ENCODE measurements around the gene MAPK14. TPM values are rescaled to one million over a fixed set of nuclear protein-coding genes. Genes with fewer than 3 reads are reported as not detected.
A peak's percentile ranks its signal among the peaks of the same experiment; 100 is the strongest.

MAPK14 gene
- total RNA-seq, 2 donors from 2014 or later, result 43.7 to 48.1 TPM

- no peaks in the 10 kb centered on the region for H3K27me3 Mint-ChIP-seq
- H3K9me3 ChIP-seq (ENCODE audit: control insufficient read depth, low read length, poor library complexity, severe bottlenecking), result no peaks in the 10 kb centered on the region
- DNase-seq (no peak), ATAC-seq (no peak)
- H3K27ac Mint-ChIP-seq, result peak overlapping the region; percentile 60
- H3K36me3 Mint-ChIP-seq (ENCODE audit: low read depth), result peaks cover 3% of the 10 kb centered on the region
- H3K4me3 Mint-ChIP-seq, result no peak overlapping the region
- peaks cover 20% of the 10 kb centered on the region for H3K4me1 Mint-ChIP-seq
These were observed 77.2 kb downstream of the MAPK14 start for GRCh38 chr6:36104836-36105235.

GRCh38 chr6:36109092-36109491 lies 81.5 kb downstream of the MAPK14 start:
- peak overlapping the region; percentile 41 for H3K4me3 Mint-ChIP-seq

GRCh38 chr6:36110050-36110449 lies 82.4 kb downstream of the MAPK14 start:
- Mint-ChIP-seq H3K4me3 (no peak overlapping the region), H3K27me3 (no peaks in the 10 kb centered on the region), H3K27ac (no peak overlapping the region), H3K4me1 (peaks cover 23% of the 10 kb centered on the region), H3K36me3 (ENCODE audit: low read depth) (no peaks in the 10 kb centered on the region)
- DNase-seq (no peak), ATAC-seq (no peak)
- H3K9me3 ChIP-seq (ENCODE audit: control insufficient read depth, low read length, poor library complexity, severe bottlenecking), result no peaks in the 10 kb centered on the region

More at GRCh38 chr6:36109092-36109491, 81.5 kb downstream of the MAPK14 start:
- peak; percentile 92 for ATAC-seq
- no peaks in the 10 kb centered on the region for H3K9me3 ChIP-seq (ENCODE audit: control insufficient read depth, low read length, poor library complexity, severe bottlenecking)
- H3K4me1 Mint-ChIP-seq, result peaks cover 17% of the 10 kb centered on the region
- no peaks in the 10 kb centered on the region for H3K27me3 Mint-ChIP-seq
- no peaks in the 10 kb centered on the region for H3K36me3 Mint-ChIP-seq (ENCODE audit: low read depth)
- peak overlapping the region; percentile 75 for H3K27ac Mint-ChIP-seq
- DNase-seq, result no peak

GRCh38 chr6:36110863-36111262 lies 83.3 kb downstream of the MAPK14 start:
- DNase-seq (no peak), ATAC-seq (no peak)
- no peak overlapping the region for H3K27ac Mint-ChIP-seq
- H3K27me3 Mint-ChIP-seq, result no peaks in the 10 kb centered on the region
- no peaks in the 10 kb centered on the region for H3K36me3 Mint-ChIP-seq (ENCODE audit: low read depth)
- H3K4me1 Mint-ChIP-seq, result peaks cover 26% of the 10 kb centered on the region
- no peak overlapping the region for H3K4me3 Mint-ChIP-seq
- H3K9me3 ChIP-seq (ENCODE audit: control insufficient read depth, low read length, poor library complexity, severe bottlenecking), result no peaks in the 10 kb centered on the region

- Mint-ChIP-seq H3K4me1 (peaks cover 29% of the 10 kb centered on the region), H3K4me3 (no peak overlapping the region), H3K36me3 (ENCODE audit: low read depth) (no peaks in the 10 kb centered on the region), H3K27me3 (no peaks in the 10 kb centered on the region), H3K27ac (peak overlapping the region; percentile 53)
- ATAC-seq (no peak), DNase-seq (no peak)
- no peaks in the 10 kb centered on the region for H3K9me3 ChIP-seq (ENCODE audit: control insufficient read depth, low read length, poor library complexity, severe bottlenecking)
These were observed 83.9 kb downstream of the MAPK14 start for GRCh38 chr6:36111526-36111925.

GRCh38 chr6:36113049-36113448 lies 85.4 kb downstream of the MAPK14 start:
- no peaks in the 10 kb centered on the region for H3K36me3 Mint-ChIP-seq (ENCODE audit: low read depth)
- peaks cover 42% of the 10 kb centered on the region for H3K4me1 Mint-ChIP-seq
- H3K9me3 ChIP-seq (ENCODE audit: control insufficient read depth, low read length, poor library complexity, severe bottlenecking), result no peaks in the 10 kb centered on the region
- no peaks in the 10 kb centered on the region for H3K27me3 Mint-ChIP-seq
- DNase-seq (no peak), ATAC-seq (no peak)
- H3K4me3 Mint-ChIP-seq, result no peak overlapping the region
- H3K27ac Mint-ChIP-seq, result no peak overlapping the region

GRCh38 chr6:36113703-36114102 lies 86.1 kb downstream of the MAPK14 start:
- Mint-ChIP-seq H3K27me3 (no peaks in the 10 kb centered on the region), H3K27ac (peak overlapping the region; percentile 86), H3K36me3 (ENCODE audit: low read depth) (no peaks in the 10 kb centered on the region), H3K4me3 (no peak overlapping the region), H3K4me1 (peaks cover 43% of the 10 kb centered on the region)
- H3K9me3 ChIP-seq (ENCODE audit: control insufficient read depth, low read length, poor library complexity, severe bottlenecking), result no peaks in the 10 kb centered on the region
- ATAC-seq (no peak), DNase-seq (no peak)

GRCh38 chr6:36114798-36115408 lies 87.3 kb downstream of the MAPK14 start:
- Mint-ChIP-seq H3K36me3 (ENCODE audit: low read depth) (no peaks in the 10 kb centered on the region), H3K27ac (peak overlapping the region; percentile 86), H3K27me3 (no peaks in the 10 kb centered on the region), H3K4me1 (peaks cover 48% of the 10 kb centered on the region), H3K4me3 (peak overlapping the region; percentile 75)
- H3K9me3 ChIP-seq (ENCODE audit: control insufficient read depth, low read length, poor library complexity, severe bottlenecking), result no peaks in the 10 kb centered on the region
- DNase-seq, result no peak
- ATAC-seq, result peak; percentile 30

GRCh38 chr6:36115412-36115811 lies 87.8 kb downstream of the MAPK14 start:
- no peaks in the 10 kb centered on the region for H3K36me3 Mint-ChIP-seq (ENCODE audit: low read depth)
- no peaks in the 10 kb centered on the region for H3K9me3 ChIP-seq (ENCODE audit: control insufficient read depth, low read length, poor library complexity, severe bottlenecking)
- peak overlapping the region; percentile 75 for H3K4me3 Mint-ChIP-seq
- no peak for DNase-seq
- H3K27ac Mint-ChIP-seq, result peak overlapping the region; percentile 86
- H3K4me1 Mint-ChIP-seq, result peaks cover 53% of the 10 kb centered on the region
- no peak for ATAC-seq
- no peaks in the 10 kb centered on the region for H3K27me3 Mint-ChIP-seq

GRCh38 chr6:36116066-36116864 lies 88.7 kb downstream of the MAPK14 start:
- Mint-ChIP-seq H3K4me3 (no peak overlapping the region), H3K27me3 (no peaks in the 10 kb centered on the region), H3K4me1 (peaks cover 62% of the 10 kb centered on the region), H3K27ac (peak overlapping the region; percentile 86), H3K36me3 (ENCODE audit: low read depth) (no peaks in the 10 kb centered on the region)
- no peak for DNase-seq
- no peaks in the 10 kb centered on the region for H3K9me3 ChIP-seq (ENCODE audit: control insufficient read depth, low read length, poor library complexity, severe bottlenecking)
- ATAC-seq, result no peak

GRCh38 chr6:36116943-36117342 lies 89.3 kb downstream of the MAPK14 start:
- ATAC-seq, result no peak
- H3K4me1 Mint-ChIP-seq, result peaks cover 63% of the 10 kb centered on the region
- H3K27me3 Mint-ChIP-seq, result no peaks in the 10 kb centered on the region
- no peaks in the 10 kb centered on the region for H3K36me3 Mint-ChIP-seq (ENCODE audit: low read depth)
- no peak overlapping the region for H3K4me3 Mint-ChIP-seq
- H3K9me3 ChIP-seq (ENCODE audit: control insufficient read depth, low read length, poor library complexity, severe bottlenecking), result no peaks in the 10 kb centered on the region
- H3K27ac Mint-ChIP-seq, result peak overlapping the region; percentile 93
- DNase-seq, result no peak

- no peak for DNase-seq
- Mint-ChIP-seq H3K36me3 (ENCODE audit: low read depth) (no peaks in the 10 kb centered on the region), H3K27me3 (no peaks in the 10 kb centered on the region), H3K4me1 (peaks cover 70% of the 10 kb centered on the region), H3K27ac (peak overlapping the region; percentile 93), H3K4me3 (peak overlapping the region; percentile 64)
- no peaks in the 10 kb centered on the region for H3K9me3 ChIP-seq (ENCODE audit: control insufficient read depth, low read length, poor library complexity, severe bottlenecking)
- no peak for ATAC-seq
These were observed 90.3 kb downstream of the MAPK14 start for GRCh38 chr6:36117658-36118549.

- H3K9me3 ChIP-seq (ENCODE audit: control insufficient read depth, low read length, poor library complexity, severe bottlenecking), result no peaks in the 10 kb centered on the region
- no peaks in the 10 kb centered on the region for H3K27me3 Mint-ChIP-seq
- peak in 2 of 3 donors; percentile 37 to 51 for DNase-seq
- peaks cover 77% of the 10 kb centered on the region for H3K4me1 Mint-ChIP-seq
- peak overlapping the region; percentile 64 for H3K4me3 Mint-ChIP-seq
- H3K36me3 Mint-ChIP-seq (ENCODE audit: low read depth), result no peaks in the 10 kb centered on the region
- ATAC-seq, result peak; percentile 82
- peak overlapping the region; percentile 93 for H3K27ac Mint-ChIP-seq
These were observed 91.0 kb downstream of the MAPK14 start for GRCh38 chr6:36118550-36119107.

Data from T-helper 17 cell (primary cell).